Retinal pigment epithelial cell (primary cell): Measurements from ENCODE around the gene TMEM184A.

ENCODE experiments used
- DNase-seq: peaks from one replicate; pipeline ENCODE4 v3.0.0-alpha.2; 2010; ENCODE audit warnings: low read depth
- H3K4me3 ChIP-seq: 2 replicates; pipeline ENCODE4 v1.5.1; 2011; ENCODE audit warnings: mild to moderate bottlenecking, low read length, control low read depth, moderate library complexity
- TF ChIP-seq, protein P1 (sequence below): conservative IDR thresholded peaks from 2 replicates; pipeline ENCODE4 v1.5.1; 2011; ENCODE audit warnings: low read depth, low read length, control low read depth, inconsistent platforms

The TMEM184A gene

DNA sequence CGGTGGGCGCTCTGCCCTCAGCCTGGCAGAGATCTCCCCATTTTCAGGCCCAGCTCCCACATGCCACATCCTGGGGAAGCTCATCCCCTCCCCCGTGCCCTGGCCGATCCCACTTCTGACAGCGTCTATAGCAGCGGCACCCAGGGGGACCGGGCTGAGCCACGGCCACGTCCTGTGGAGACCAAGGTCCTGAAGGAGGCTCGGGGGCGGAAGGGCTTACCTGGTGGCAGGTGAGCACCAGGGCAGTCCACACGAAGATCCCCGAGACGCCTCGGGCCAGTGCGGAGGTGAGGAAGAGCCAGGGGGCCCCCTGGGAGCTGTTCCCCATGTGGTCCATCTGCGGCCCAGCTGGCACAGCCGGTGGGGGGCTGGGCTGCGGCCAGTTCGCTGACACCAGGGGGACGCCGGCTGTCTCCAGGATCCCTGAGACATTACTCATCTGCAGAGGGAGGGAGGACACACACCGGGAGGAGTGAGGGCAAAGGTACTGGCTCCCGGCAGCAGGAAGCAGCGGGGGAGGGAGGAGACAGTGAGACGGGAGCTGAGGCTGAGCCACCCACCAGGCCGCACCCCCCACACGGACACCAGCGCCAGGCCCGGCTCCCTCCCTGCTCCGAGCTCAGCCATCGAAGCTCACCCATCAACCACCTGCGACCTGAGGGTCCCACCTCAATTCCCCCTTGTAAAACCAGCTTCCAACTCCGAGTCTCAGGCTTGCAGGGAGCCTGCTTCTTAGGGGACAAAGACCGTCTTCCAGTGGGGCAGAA, 776 bp downstream of the TMEM184A start:
- TF ChIP-seq, protein P1, sequence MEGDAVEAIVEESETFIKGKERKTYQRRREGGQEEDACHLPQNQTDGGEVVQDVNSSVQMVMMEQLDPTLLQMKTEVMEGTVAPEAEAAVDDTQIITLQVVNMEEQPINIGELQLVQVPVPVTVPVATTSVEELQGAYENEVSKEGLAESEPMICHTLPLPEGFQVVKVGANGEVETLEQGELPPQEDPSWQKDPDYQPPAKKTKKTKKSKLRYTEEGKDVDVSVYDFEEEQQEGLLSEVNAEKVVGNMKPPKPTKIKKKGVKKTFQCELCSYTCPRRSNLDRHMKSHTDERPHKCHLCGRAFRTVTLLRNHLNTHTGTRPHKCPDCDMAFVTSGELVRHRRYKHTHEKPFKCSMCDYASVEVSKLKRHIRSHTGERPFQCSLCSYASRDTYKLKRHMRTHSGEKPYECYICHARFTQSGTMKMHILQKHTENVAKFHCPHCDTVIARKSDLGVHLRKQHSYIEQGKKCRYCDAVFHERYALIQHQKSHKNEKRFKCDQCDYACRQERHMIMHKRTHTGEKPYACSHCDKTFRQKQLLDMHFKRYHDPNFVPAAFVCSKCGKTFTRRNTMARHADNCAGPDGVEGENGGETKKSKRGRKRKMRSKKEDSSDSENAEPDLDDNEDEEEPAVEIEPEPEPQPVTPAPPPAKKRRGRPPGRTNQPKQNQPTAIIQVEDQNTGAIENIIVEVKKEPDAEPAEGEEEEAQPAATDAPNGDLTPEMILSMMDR: peak; percentile 5
- no peak overlapping the region for H3K4me3 ChIP-seq

DNA sequence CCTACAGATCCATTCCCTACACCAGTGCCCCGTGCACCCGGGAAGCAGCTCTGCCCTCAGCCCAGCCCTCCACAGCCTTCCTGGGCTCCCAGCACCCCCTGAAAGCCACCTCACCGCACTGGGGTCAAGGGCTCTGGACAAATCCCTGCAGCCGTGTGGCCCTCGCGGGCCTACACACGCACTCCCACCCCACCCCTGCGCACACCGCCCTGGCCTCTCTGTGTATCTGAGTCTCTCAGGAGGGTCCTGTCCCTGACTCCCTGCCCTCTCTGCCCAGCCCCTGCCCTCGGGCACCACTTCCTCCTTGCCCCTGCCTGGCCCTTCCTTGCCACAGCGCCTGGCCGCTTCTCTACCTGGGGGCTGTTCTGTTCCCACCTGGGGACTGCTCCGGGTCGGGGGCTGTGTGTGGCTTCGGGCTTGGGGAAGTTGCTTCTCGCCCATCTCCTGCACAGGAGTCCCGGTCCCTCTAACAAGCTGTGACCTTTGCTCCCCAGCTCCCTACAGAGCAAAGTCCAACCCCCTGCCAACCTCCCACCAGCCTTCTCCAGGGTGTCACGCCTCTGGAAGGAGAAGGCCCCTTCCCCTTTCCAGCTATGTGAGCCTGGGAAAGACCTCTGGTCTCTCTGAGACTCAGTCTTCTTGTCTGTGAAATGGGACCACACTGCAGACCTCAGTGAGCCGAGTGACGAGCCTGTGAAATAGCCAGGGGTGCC, 1.5 kb downstream of the TMEM184A start:
- TF ChIP-seq, protein P1: no peak
- no peak for DNase-seq
- no peak overlapping the region for H3K4me3 ChIP-seq

More for the DNA sequence above, 776 bp downstream of the TMEM184A start:
- DNase-seq: no peak

DNA sequence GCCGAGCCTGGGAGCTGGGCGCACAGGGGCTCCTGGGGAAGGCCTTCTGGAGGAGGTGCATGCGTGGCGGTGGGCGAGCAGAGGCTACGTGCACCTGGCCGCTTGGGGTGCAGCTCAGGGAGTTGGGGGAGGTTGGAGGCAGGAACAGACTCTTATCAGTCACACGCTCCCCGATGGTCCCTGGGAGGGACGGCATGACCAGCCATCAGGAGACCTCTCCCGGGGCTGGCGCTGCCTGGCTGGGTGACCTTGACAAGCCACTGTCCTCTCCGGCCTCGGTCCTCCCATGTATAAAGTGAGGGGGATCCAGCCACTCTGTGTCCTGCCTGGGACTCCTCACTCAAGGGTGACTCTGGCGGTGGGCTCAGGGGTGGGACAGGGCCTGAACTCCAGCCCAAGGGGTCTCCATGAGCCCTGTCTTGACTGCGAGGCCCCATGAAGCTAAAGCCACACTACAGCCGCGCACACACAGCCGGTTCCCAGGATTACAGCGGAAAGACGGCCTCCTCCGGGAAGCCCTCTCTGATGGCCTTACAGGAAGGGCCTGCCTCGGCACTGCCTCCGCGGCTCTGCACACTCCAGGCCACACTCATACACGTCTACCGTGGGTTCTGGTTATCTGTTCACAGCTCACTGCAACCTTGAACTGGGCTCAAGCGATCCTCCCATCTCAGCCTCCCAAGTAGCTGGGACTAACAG, 2.3 kb downstream of the TMEM184A start:
- H3K4me3 ChIP-seq: no peak overlapping the region
- TF ChIP-seq, protein P1: no peak
- no peak for DNase-seq

DNA sequence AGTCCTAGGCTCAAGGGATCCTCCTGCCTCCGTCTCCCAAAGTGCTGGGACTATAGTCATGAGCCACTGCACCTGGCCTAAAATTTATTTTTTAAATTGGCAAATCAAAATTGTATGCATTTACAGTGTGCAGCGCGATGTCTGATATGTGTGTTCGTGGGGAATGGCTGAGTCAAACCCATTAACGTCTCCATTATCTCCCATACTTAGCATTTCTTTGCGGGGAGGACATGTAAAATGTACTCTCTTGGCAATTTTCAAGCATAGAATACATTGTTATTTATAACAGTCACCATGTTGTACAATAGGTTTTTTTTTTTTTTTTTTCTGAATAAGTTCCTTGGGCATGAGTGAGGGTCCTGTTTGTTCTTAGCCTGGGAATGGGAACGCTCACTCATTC, 3.8 kb downstream of the TMEM184A start:
- no peak overlapping the region for H3K4me3 ChIP-seq
- DNase-seq: no peak
- TF ChIP-seq, protein P1: no peak

DNA sequence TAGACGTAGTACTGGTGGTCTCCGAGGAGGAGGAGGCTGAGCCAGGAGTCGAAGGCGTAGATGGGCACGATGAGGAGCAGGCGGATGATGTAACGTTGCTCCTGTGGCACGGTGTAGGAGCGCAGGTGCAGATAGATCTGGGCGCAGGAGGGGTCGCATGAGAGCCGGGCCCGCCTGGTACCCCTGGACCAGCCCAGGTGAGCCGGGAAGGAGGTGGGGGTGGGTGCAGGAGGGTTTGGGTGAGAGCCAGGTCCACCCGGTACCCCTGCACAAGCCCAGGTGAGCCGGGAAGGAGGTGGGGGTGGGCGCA, 5.2 kb downstream of the TMEM184A start:
- TF ChIP-seq, protein P1: no peak

DNA sequence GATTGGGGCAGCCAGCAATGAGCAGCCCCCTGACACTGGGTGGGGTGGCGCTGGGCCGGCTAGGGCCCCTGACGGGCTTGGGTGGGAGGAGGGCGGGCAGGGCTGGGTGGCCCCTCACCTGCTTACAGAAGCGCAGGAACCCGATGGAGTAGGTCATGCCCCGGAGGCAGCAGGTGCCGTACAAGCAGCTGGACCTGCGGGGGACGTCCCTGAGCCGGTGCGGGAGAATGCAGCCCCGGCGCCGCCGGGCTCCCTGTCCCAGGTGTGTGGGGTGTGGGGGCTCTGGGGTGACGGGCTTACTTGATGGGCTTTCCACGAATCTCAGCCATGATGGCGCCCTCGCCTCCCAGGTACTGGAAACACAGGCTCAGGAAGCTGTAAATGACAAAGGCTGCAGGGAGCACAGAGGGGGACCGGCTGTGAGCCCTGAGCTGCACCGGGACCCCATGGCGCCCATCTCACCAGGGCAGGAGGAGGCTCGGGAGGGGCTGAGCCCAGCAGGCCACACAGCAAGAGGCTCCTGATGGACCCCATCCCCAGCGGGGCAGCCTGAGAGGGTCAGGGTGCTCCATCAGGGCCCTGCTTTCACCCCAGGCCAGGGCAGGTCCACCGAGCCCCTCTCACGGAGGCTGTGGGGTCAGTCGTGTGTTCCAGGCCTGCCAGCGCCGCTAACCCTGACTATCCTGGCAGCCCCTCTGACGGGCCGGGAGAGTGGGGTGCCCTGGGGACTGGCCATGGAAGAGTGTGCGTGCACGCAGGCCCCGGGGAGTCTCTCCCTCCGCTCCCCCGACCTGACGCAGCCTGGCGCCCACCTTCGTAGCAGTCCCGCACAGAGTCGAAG, 5.8 kb downstream of the TMEM184A start:
- DNase-seq: no peak
- H3K4me3 ChIP-seq: no peak overlapping the region
- TF ChIP-seq, protein P1: no peak

More for the DNA sequence above, 5.2 kb downstream of the TMEM184A start:
- DNase-seq: no peak
- H3K4me3 ChIP-seq: no peak overlapping the region
